Fibroblast of the aortic adventitia (primary cell): Measurements from ENCODE around the gene RBBP8NL. TPM values are rescaled to one million over a fixed set of nuclear protein-coding genes. Genes with fewer than 3 reads are reported as not detected.

Source experiments
- DNase-seq: peaks from one replicate; pipeline ENCODE4 v3.0.0-alpha.2; 2010; ENCODE audit warnings: low read depth
- H3K4me3 ChIP-seq: 2 replicates; pipeline ENCODE4 v1.5.1; 2011; ENCODE audit warnings: low read depth, mild to moderate bottlenecking, control low read depth, low read length, moderate library complexity
- CTCF ChIP-seq: IDR thresholded peaks from 2 replicates; pipeline ENCODE4 v1.5.1; 2011; ENCODE audit warnings: mild to moderate bottlenecking, low read length, control low read depth, inconsistent platforms; ENCODE audit not compliant: insufficient read depth
- total RNA-seq: library from RNA; depleted of rRNA; stranded (reverse); fragments of >200 nt; gene quantifications from 2 replicates; pipeline ENCODE4 v1.2.3, GENCODE V29; 2012; ENCODE audit warnings: low replicate concordance

The RBBP8NL gene
- total RNA-seq, 1 donor, result not detected

DNA sequence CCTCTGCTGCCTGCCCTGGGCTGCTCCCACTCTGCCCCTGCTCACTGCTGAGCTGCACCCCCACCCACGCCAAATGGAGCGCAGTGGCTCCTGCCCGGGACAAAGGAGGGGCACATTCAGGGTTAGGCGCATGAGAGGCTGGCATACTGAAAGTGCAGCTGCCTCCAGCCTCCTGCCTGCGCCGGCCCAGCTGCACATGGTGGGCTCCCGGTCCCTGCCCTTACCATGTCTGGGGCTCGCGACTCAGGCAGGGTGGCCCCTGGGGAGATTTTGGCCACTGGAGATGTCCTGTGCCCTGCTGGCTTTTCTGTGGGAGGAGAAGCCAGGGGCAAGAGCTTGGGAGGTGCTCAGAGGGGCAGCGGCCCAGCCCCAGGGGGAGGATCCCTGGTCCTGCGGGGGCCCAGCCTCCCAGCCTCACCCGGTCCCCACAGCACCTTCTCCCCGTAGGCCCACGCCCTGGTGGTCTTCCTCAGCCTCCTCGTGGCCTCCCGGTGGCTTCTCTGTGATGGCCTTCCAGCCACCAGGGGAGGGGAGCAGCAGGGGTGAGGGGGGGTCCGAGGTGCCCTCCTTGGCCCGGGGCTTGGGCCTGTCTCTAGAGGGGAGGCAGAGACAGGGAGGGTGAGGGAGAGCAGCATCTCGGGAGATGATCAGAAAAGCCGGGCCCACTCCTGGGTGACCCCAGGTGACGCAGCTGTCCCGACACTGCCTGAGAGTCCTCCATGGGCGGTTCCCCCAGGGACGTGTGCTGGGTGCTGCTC is 11.8 kb downstream of the RBBP8NL start:
- no peak overlapping the region for H3K4me3 ChIP-seq
- no peak for TF ChIP-seq CTCF
- no peak for DNase-seq

- no peak for DNase-seq
- H3K4me3 ChIP-seq, result no peak overlapping the region
- no peak for TF ChIP-seq CTCF
Observed at GRCh38 chr20:62413896-62414481, 13.3 kb downstream of the RBBP8NL start.

DNA sequence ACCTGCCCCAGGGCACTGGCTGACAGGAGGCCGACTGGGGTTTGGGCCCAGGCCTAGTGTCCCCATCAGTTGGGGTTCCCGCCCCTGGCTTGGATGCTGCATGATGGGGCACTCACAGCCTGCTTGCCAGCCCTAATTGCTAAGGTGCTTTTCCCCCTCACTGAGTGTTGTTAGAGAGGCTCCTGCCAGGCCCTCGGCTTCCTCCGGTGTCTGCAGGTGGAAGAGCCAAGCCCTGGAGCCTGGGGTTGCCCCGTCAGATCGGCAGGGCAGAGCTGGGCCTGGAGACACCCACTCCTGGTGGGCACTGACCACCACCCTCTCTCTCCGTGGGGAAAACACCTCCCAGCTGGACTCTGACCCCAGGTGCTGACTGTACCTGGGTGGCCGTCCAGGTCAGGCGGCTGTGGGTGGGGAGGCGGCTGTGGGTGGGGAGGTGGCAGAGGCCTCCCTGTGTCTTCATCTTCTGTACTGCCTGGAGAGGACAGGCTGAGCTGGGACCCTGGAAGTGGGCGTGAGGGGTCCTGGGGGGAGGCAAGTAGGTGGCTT is 14.2 kb downstream of the RBBP8NL start:
- TF ChIP-seq CTCF, result no peak
- H3K4me3 ChIP-seq, result no peak overlapping the region
- no peak for DNase-seq

DNA sequence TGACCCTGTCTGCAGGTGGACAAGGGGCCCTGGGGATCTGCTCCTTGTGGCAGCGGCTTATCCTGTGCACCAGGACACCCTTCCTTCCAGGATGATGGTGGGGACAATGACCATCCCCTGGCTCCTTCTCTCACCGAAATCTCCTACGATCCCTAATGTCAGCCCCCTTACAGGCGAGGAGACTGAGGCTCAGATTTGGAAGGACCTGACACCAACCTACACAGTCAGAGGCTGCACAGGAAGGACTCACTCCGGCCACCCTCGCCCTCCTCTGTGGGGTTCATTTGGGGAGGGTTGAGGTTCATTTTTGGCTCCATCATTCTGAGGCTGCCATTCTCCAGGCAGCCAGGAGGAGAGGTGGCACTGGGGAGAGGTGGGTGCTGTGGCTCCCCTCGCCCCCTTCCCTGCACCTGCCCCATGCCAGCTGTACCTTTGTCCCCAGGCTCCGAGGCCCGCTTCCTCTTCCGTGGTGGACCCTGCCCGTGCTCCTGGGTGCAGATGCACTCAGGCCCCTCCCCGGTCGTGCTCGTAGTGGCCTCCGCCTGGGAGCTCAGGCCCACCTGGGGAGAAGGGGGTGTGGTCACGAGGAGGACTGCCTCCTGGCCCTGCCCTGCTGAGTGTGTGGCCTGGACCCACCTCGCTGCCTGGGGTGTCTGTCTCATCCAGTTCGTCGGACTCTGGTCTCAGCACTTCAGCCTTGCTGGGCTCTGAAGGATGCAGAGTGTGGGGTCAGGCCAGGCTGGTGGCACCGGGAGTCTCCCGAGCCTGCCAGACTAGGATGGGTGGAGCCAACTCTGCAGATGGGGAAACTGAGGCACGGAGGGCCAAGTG is 14.9 kb downstream of the RBBP8NL start:
- no peak overlapping the region for H3K4me3 ChIP-seq
- DNase-seq, result no peak
- no peak for TF ChIP-seq CTCF

DNA sequence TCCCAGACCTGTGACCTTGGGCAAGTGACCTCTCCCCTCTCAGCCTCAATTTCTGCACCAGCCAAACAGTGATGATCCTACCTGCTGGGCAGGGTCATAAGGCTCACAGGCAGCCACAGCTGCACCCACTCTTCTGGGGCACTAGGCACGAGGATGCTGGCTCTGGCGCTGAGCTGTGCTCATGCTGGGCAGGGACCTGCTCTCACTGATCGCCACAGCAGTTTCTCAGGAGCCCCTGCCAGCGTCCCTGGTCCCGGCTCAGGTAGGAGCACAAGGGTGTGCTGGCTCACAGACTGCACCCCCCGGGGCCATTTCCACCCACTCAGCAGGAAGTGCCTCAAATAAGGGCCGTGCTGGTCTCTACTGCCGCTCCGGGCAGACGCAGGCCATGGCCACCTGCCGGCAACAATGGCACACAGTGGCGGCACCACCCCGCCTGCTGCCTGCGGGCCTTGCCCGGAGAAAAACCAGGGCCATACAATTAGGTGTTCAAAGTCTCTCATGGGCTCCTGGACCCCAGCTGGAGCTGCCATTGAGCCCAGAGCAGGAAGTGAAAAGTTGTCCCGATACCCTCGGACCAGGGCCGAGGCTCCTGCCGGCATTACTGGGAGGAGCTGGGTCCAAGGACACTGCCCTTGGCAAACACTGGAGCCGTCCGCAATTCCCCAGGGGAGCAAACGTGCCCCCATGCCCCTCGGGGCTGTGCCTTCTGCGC is 15.7 kb downstream of the RBBP8NL start:
- no peak for DNase-seq
- no peak for TF ChIP-seq CTCF
- H3K4me3 ChIP-seq, result no peak overlapping the region
